Astrocyte (in vitro differentiated cells and primary cell): ENCODE data around the gene COQ6.

Experiments used
- EZH2 ChIP-seq: IDR thresholded peaks from 2 replicates; pipeline ENCODE4 v1.6.1; 2012; ENCODE audit warnings: mild to moderate bottlenecking, low read length, inconsistent platforms; ENCODE audit not compliant: insufficient read depth
- TF ChIP-seq, protein P1 (sequence below): IDR thresholded peaks from 2 replicates; pipeline ENCODE4 v1.5.1; 2011; ENCODE audit warnings: low read depth, mild to moderate bottlenecking, inconsistent platforms, low read length, moderate library complexity; ENCODE audit not compliant: insufficient read depth

GRCh38 chr14:73943083-73943482 lies 7.0 kb upstream of the COQ6 start:
- TF ChIP-seq, protein P1, sequence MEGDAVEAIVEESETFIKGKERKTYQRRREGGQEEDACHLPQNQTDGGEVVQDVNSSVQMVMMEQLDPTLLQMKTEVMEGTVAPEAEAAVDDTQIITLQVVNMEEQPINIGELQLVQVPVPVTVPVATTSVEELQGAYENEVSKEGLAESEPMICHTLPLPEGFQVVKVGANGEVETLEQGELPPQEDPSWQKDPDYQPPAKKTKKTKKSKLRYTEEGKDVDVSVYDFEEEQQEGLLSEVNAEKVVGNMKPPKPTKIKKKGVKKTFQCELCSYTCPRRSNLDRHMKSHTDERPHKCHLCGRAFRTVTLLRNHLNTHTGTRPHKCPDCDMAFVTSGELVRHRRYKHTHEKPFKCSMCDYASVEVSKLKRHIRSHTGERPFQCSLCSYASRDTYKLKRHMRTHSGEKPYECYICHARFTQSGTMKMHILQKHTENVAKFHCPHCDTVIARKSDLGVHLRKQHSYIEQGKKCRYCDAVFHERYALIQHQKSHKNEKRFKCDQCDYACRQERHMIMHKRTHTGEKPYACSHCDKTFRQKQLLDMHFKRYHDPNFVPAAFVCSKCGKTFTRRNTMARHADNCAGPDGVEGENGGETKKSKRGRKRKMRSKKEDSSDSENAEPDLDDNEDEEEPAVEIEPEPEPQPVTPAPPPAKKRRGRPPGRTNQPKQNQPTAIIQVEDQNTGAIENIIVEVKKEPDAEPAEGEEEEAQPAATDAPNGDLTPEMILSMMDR: no peak
- no peak for TF ChIP-seq EZH2
